T-helper 17 cell (primary cell): ENCODE results near the gene CCL14. TPM values are rescaled to one million over a fixed set of nuclear protein-coding genes. Genes with fewer than 3 reads are reported as not detected.
"Not testable (repeated sequence)": the region's sequence is repeated elsewhere in the genome, so short reads cannot be mapped to it uniquely, and the experiment has no call there.

ENCODE experiments used
- ATAC-seq: fragments of 150-1000 bp; cut with Tn5 transposase; 2 replicates; pipeline ENCODE4 v1.10.0; 2021; ENCODE audit warnings: mild to moderate bottlenecking, moderate library complexity
- DNase-seq, 3 donors: peaks; one replicate each; pipeline versions ENCODE4 v3.0.0 to v3.0.0-alpha.2; 2020 to 2021
- H3K9me3 ChIP-seq: one replicate; pipeline ENCODE4 v1.7.0; 2013; ENCODE audit warnings: low read length, mild to moderate bottlenecking; ENCODE audit not compliant: control insufficient read depth, poor library complexity, severe bottlenecking
- H3K27ac Mint-ChIP-seq: one replicate; pipeline ENCODE4 v1.8.0; 2022; ENCODE audit warnings: mild to moderate bottlenecking, moderate library complexity, mixed read lengths
- H3K27me3 Mint-ChIP-seq: one replicate; pipeline ENCODE4 v1.8.0; 2022; ENCODE audit warnings: mixed read lengths
- H3K36me3 Mint-ChIP-seq: one replicate; pipeline ENCODE4 v1.8.0; 2022; ENCODE audit warnings: low read depth, mixed read lengths
- H3K4me1 Mint-ChIP-seq: one replicate; pipeline ENCODE4 v1.8.0; 2022; ENCODE audit warnings: mild to moderate bottlenecking, mixed read lengths
- H3K4me3 Mint-ChIP-seq: one replicate; pipeline ENCODE4 v1.8.0; 2022; ENCODE audit warnings: mild to moderate bottlenecking, moderate library complexity, mixed read lengths
- total RNA-seq, 4 donors: library from RNA in 2 of 4; stranded (reverse) in 2 of 4; gene quantifications; one replicate each; pipeline ENCODE4 v1.2.3 and lab custom pipeline; 2022 to 2026

The CCL14 gene
- total RNA-seq, 2 donors from 2014 or later, result not detected

GRCh38 chr17:35948092-35948491 is 38.4 kb downstream of the CCL14 start:
- Mint-ChIP-seq H3K4me3 (no peak overlapping the region), H3K36me3 (no peaks in the 10 kb centered on the region), H3K27me3 (peaks cover 23% of the 10 kb centered on the region), H3K4me1 (peaks cover 3% of the 10 kb centered on the region), H3K27ac (no peak overlapping the region)
- ATAC-seq (no peak), DNase-seq (no peak)
- no peaks in the 10 kb centered on the region for H3K9me3 ChIP-seq

GRCh38 chr17:35947156-35947585 is 39.4 kb downstream of the CCL14 start:
- Mint-ChIP-seq H3K27ac (no peak overlapping the region), H3K4me3 (no peak overlapping the region), H3K27me3 (peaks cover 23% of the 10 kb centered on the region), H3K36me3 (no peaks in the 10 kb centered on the region), H3K4me1 (no peaks in the 10 kb centered on the region)
- no peaks in the 10 kb centered on the region for H3K9me3 ChIP-seq
- ATAC-seq (peak; percentile 71), DNase-seq (peak in 1 of 3 donors; percentile 11)

- H3K27ac Mint-ChIP-seq, result no peak overlapping the region
- no peaks in the 10 kb centered on the region for H3K9me3 ChIP-seq
- no peaks in the 10 kb centered on the region for H3K4me1 Mint-ChIP-seq
- H3K36me3 Mint-ChIP-seq, result no peaks in the 10 kb centered on the region
- peaks cover 23% of the 10 kb centered on the region for H3K27me3 Mint-ChIP-seq
- ATAC-seq (no peak), DNase-seq (no peak)
- H3K4me3 Mint-ChIP-seq, result no peak overlapping the region
These were observed 42.4 kb downstream of the CCL14 start for GRCh38 chr17:35944151-35944550.

GRCh38 chr17:35943537-35943936 is 43.0 kb downstream of the CCL14 start, which contains the start of gene LYZL6:
Gene LYZL6, minus strand, starts transcription at chr17:35943713. Its CDS starts 4,357 bp downstream, at chr17:35939356.
- H3K9me3 ChIP-seq, result no peaks in the 10 kb centered on the region
- H3K4me3 Mint-ChIP-seq, result no peak within 1 kb of the TSS
- no peaks in the 10 kb centered on the region for H3K36me3 Mint-ChIP-seq
- ATAC-seq (no peak), DNase-seq (no peak)
- peaks cover 23% of the 10 kb centered on the region for H3K27me3 Mint-ChIP-seq
- no peak within 1 kb of the TSS for H3K27ac Mint-ChIP-seq
- H3K4me1 Mint-ChIP-seq, result no peaks in the 10 kb centered on the region

DNA sequence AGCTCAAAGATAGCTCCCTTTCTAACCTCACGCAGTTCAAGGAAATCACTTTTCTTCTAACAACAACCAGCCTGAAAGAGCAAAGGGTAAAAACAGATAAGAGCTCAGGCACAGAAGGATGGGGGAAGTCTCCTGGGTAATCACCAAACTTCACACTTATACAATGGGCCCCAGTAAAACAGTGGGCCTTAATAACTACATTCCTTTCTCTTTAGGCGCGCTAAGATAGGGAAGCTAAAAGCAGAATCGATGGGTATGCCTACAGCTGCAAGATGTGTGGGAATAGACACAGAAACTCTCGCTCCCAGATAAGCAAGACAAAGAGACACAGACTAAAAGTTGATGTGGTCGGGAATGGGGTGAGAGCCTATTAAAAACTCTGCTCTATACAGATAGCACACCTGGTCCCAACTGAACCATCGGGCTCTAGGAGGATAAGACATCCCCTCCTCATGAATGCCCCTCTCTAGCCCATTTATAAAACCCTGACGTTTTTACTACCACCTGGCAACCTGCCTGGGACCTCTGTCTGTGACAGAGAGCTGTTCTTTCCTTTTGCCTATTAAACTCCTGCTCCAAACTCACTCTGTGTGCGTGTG is 43.8 kb downstream of the CCL14 start:
- DNase-seq (no peak), ATAC-seq (no peak)
- Mint-ChIP-seq H3K4me1 (no peaks in the 10 kb centered on the region), H3K27ac (no peak overlapping the region), H3K27me3 (peaks cover 23% of the 10 kb centered on the region), H3K4me3 (no peak overlapping the region), H3K36me3 (no peaks in the 10 kb centered on the region)
- H3K9me3 ChIP-seq, result no peaks in the 10 kb centered on the region

DNA sequence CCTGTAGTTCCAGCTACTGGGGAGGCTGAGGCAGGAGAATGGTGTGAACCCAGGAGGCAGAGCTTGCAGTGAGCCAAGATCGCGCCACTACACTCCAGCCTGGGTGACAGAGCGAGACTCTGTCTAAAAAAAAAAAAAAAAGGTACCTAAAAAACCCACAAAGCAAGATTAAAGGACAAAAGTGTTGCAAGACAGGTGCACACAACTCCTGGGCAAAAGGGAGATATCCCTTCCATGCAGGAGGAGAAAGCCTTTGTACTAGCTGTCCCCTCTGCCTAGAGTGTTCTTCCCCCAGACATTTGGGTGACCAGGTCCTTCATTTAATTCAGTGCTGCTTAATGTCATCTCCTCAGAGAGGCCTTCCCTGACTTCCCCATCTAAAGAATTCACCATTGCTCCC is 48.0 kb downstream of the CCL14 start:
- peaks cover 26% of the 10 kb centered on the region for H3K27me3 Mint-ChIP-seq
- H3K36me3 Mint-ChIP-seq, H3K4me1 Mint-ChIP-seq, DNase-seq, ATAC-seq, H3K4me3 Mint-ChIP-seq, H3K9me3 ChIP-seq, H3K27ac Mint-ChIP-seq: not testable (repeated sequence)

- Mint-ChIP-seq H3K4me1 (no peaks in the 10 kb centered on the region), H3K4me3 (no peak overlapping the region), H3K27me3 (peaks cover 20% of the 10 kb centered on the region), H3K27ac (no peak overlapping the region), H3K36me3 (no peaks in the 10 kb centered on the region)
- no peak for ATAC-seq
- DNase-seq, result no peak
- no peaks in the 10 kb centered on the region for H3K9me3 ChIP-seq
These were observed 50.5 kb downstream of the CCL14 start for GRCh38 chr17:35936063-35936462.

GRCh38 chr17:35934760-35935159 is 51.8 kb downstream of the CCL14 start:
- Mint-ChIP-seq H3K27ac (no peak overlapping the region), H3K4me3 (no peak overlapping the region)
- DNase-seq, result no peak

More at GRCh38 chr17:35934760-35935159, 51.8 kb downstream of the CCL14 start:
- Mint-ChIP-seq H3K36me3 (no peaks in the 10 kb centered on the region), H3K27me3 (peaks cover 20% of the 10 kb centered on the region), H3K4me1 (peaks cover 5% of the 10 kb centered on the region)
- ATAC-seq, result no peak
- no peaks in the 10 kb centered on the region for H3K9me3 ChIP-seq

Other genes with a start within 250 kb of the CCL14 start
- gene GAS2L2, start 233.5 kb downstream of the CCL14 start, total RNA-seq, result not detected
- not detected for gene C17orf50, start 225.8 kb downstream of the CCL14 start, total RNA-seq
- gene MMP28, start 191.1 kb downstream of the CCL14 start, total RNA-seq, result under 1 TPM in 1 of 2 donors, not detected in 1; 0.44 TPM
- 100 to 1,000 TPM; 153 to 165 TPM for gene TAF15, start 177.2 kb downstream of the CCL14 start, total RNA-seq
- gene HEATR9, start 117.8 kb downstream of the CCL14 start, total RNA-seq, result under 1 TPM in 1 of 2 donors, not detected in 1; 0.50 TPM
- 100 to 1,000 TPM in 1 of 2 donors, 10 to 100 TPM in 1; 15.6 to 202 TPM for gene CCL5, start 106.4 kb downstream of the CCL14 start, total RNA-seq
- not detected for gene RDM1, start 56.0 kb downstream of the CCL14 start, total RNA-seq
- not detected for gene LYZL6, start 43.0 kb downstream of the CCL14 start, total RNA-seq
- gene CCL16, start 5.2 kb downstream of the CCL14 start, total RNA-seq, result not detected
- gene CCL15, start 14.8 kb upstream of the CCL14 start, total RNA-seq, result not detected
- gene CCL23, start 31.2 kb upstream of the CCL14 start, total RNA-seq, result not detected
- gene CCL18, start 77.5 kb upstream of the CCL14 start, total RNA-seq, result not detected
- 1 to 10 TPM; 5.8 to 8.8 TPM for gene CCL3, start 103.4 kb upstream of the CCL14 start, total RNA-seq
- gene CCL4, start 117.1 kb upstream of the CCL14 start, total RNA-seq, result 1 to 10 TPM; 2.2 to 2.4 TPM
- 1 to 10 TPM; 3.5 to 3.6 TPM for gene TBC1D3B, start 189.9 kb upstream of the CCL14 start, total RNA-seq
- 1 to 10 TPM; 4.7 to 5.3 TPM for gene CCL3L1, start 210.0 kb upstream of the CCL14 start, total RNA-seq
- 1 to 10 TPM in 1 of 2 donors, under 1 TPM in 1; 0.62 to 1.6 TPM for gene CCL4L2, start 224.3 kb upstream of the CCL14 start, total RNA-seq